Hematopoietic multipotent progenitor cell treated with erythropoietin and hydrocortisone succinate and interleukin-3 and kit ligand, for 4 days (in vitro differentiated cells): ENCODE measurements around the gene HADH.
A peak's percentile ranks its signal among the peaks of the same experiment; 100 is the strongest.
"Not testable (repeated sequence)": the region's sequence is repeated elsewhere in the genome, so short reads cannot be mapped to it uniquely, and the experiment has no call there.

Experiments used
- DNase-seq: peaks from one replicate; pipeline ENCODE4 v3.0.0-alpha.2; 2015

HADH gene

GRCh38 chr4:107989537-107990386 lies at the start of gene HADH:
HADH (plus strand) TSS chr4:107989889; CDS start chr4:107989933, 44 bp downstream.
- DNase-seq, result peak; percentile 97

- no peak for DNase-seq
Observed at GRCh38 chr4:107945809-107946208, 43.9 kb upstream of the HADH start.

GRCh38 chr4:107950746-107951540 lies 38.7 kb upstream of the HADH start:
- no peak for DNase-seq

- DNase-seq, result no peak
Observed at GRCh38 chr4:107951551-107951950, 38.1 kb upstream of the HADH start.

- DNase-seq, result no peak
Observed at GRCh38 chr4:107956011-107956410, 33.7 kb upstream of the HADH start.

- no peak for DNase-seq
Observed at GRCh38 chr4:107966903-107967302, 22.8 kb upstream of the HADH start.

- not testable (repeated sequence) for DNase-seq
Observed at GRCh38 chr4:107967519-107967918, 22.2 kb upstream of the HADH start.

- DNase-seq, result not testable (repeated sequence)
Observed at GRCh38 chr4:107967921-107968320, 21.8 kb upstream of the HADH start.

- no peak for DNase-seq
Observed at GRCh38 chr4:107970063-107970798, 19.5 kb upstream of the HADH start.

GRCh38 chr4:107972605-107973004 lies 17.1 kb upstream of the HADH start:
- DNase-seq, result no peak

- DNase-seq, result no peak
Observed at GRCh38 chr4:107974523-107974922, 15.2 kb upstream of the HADH start.

GRCh38 chr4:107977482-107977881 lies 12.2 kb upstream of the HADH start:
- no peak for DNase-seq

GRCh38 chr4:107977966-107978705 lies 11.6 kb upstream of the HADH start:
- no peak for DNase-seq

GRCh38 chr4:107978716-107979451 lies 10.8 kb upstream of the HADH start:
- no peak for DNase-seq

- no peak for DNase-seq
Observed at GRCh38 chr4:107987916-107988762, 1.6 kb upstream of the HADH start.

GRCh38 chr4:107988763-107989035 lies 990 bp upstream of the HADH start:
- DNase-seq, result no peak

GRCh38 chr4:107989162-107989536 lies 540 bp upstream of the HADH start:
- DNase-seq, result no peak

GRCh38 chr4:107991945-107992630 lies 2.4 kb downstream of the HADH start:
- DNase-seq, result peak; percentile 77

GRCh38 chr4:107993969-107994368 lies 4.3 kb downstream of the HADH start:
- peak; percentile 35 for DNase-seq

GRCh38 chr4:107994894-107995293 lies 5.2 kb downstream of the HADH start:
- peak; percentile 89 for DNase-seq
